Measurements from ENCODE around the gene XXYLT1. TPM values are rescaled to one million over a fixed set of nuclear protein-coding genes. Genes with fewer than 3 reads are reported as not detected.

XXYLT1 gene
- total RNA-seq, 2 donors from 2014 or later, result 1.3 to 4.2 TPM

DNA sequence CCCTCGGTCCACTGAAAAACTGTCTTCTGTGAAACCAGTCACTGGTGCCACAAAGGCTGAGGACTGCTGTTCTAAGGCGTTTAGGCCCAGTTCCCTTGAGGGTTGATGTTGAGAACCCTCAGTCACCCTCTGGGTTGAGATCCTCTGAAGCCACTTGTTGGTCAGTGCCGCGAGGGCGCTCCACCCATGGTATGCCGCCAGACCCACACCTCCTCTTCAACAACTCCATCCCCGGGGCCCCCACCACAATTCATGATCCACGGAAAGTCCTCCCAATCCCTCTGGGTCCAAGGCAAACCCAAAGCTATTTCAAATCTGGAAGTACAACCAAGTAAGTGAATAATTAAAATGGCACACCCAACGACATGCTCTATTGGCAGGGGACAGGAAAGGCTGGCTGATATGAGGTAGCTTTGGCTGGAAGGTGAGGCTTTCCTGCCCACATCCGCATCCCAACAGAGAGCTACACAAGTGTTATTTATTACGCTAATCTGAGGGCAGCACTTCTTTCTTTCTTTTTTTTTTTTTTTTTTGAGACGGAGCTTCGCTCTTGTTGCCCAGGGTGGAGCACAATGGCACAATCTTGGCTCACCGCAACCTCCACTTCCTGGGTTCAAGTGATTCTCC is 58.1 kb downstream of the XXYLT1 start:
- intact Hi-C loops (cut with DNase I), result no loop called here
- Histone ChIP-seq H3K27me3 (no peaks in the 10 kb centered on the region), H3K36me3 (replicated peaks in 1 of 2; ENCODE audit: insufficient read depth in 1 of 2, low read depth in 2 of 2) (no peaks in the 10 kb centered on the region), H3K4me3 (no peak overlapping the region), H3K9me3 (no peaks in the 10 kb centered on the region), H3K4me1 (peaks cover 19% of the 10 kb centered on the region), H3K27ac (no peak overlapping the region)
- WGBS, 2 donors, result 95 to 96% methylated on average over 14 of the region's 14 CpGs
- ATAC-seq (no peak), DNase-seq (no peak)
- TF ChIP-seq POLR2A (IDR thresholded peaks at IDR 0.05), result no peak
- TF ChIP-seq, protein P1, sequence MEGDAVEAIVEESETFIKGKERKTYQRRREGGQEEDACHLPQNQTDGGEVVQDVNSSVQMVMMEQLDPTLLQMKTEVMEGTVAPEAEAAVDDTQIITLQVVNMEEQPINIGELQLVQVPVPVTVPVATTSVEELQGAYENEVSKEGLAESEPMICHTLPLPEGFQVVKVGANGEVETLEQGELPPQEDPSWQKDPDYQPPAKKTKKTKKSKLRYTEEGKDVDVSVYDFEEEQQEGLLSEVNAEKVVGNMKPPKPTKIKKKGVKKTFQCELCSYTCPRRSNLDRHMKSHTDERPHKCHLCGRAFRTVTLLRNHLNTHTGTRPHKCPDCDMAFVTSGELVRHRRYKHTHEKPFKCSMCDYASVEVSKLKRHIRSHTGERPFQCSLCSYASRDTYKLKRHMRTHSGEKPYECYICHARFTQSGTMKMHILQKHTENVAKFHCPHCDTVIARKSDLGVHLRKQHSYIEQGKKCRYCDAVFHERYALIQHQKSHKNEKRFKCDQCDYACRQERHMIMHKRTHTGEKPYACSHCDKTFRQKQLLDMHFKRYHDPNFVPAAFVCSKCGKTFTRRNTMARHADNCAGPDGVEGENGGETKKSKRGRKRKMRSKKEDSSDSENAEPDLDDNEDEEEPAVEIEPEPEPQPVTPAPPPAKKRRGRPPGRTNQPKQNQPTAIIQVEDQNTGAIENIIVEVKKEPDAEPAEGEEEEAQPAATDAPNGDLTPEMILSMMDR (IDR thresholded peaks at IDR 0.05), result no peak

DNA sequence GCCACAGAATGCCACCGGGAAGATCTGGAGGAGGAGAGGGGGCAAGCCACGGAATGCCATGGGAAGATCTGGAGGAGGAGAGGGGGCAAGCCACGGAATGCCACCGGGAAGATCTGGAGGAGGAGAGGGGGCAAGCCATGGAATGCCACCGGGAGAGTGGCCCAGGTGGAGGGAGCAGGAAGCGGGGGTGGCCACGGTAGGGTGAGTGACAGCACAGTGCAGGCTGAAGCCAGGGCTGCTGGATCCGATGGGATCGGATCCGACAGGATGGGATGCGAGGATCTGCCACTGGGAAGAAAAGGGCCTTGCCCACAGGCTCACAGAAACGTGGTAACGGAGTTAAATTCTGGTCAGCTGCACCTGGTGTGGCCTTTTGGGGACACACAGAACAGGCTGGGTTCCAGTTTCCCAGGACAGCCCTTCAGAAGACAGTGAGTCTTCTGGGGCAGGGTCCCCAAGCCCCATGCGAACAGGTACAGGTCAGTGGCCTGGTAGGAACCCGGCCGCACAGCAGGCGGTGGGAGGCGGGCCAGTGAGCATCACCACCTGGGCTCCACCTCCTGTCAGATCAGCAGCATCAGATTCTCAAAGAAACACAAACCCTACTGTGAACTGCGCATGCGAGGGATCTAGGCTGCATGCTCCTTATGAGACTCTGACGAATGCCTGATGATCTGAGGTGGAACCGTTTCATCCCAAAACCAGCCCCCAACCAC is 58.8 kb downstream of the XXYLT1 start:
- DNase-seq (no peak), ATAC-seq (no peak)
- H3K4me1 ChIP-seq, result peaks cover 19% of the 10 kb centered on the region
- no peak overlapping the region for H3K4me3 ChIP-seq
- intact Hi-C loops (cut with DNase I), result no loop called here
- 91 to 93% methylated on average over 15 to 22 of the region's 22 CpGs for WGBS, 2 donors
- H3K27ac ChIP-seq, result no peak overlapping the region
- no peak for TF ChIP-seq POLR2A (IDR thresholded peaks at IDR 0.05)
- TF ChIP-seq, protein P1 (IDR thresholded peaks at IDR 0.05), result no peak
- no peaks in the 10 kb centered on the region for H3K27me3 ChIP-seq
- H3K9me3 ChIP-seq, result no peaks in the 10 kb centered on the region
- no peaks in the 10 kb centered on the region for H3K36me3 ChIP-seq (replicated peaks in 1 of 2; ENCODE audit: insufficient read depth in 1 of 2, low read depth in 2 of 2)

DNA sequence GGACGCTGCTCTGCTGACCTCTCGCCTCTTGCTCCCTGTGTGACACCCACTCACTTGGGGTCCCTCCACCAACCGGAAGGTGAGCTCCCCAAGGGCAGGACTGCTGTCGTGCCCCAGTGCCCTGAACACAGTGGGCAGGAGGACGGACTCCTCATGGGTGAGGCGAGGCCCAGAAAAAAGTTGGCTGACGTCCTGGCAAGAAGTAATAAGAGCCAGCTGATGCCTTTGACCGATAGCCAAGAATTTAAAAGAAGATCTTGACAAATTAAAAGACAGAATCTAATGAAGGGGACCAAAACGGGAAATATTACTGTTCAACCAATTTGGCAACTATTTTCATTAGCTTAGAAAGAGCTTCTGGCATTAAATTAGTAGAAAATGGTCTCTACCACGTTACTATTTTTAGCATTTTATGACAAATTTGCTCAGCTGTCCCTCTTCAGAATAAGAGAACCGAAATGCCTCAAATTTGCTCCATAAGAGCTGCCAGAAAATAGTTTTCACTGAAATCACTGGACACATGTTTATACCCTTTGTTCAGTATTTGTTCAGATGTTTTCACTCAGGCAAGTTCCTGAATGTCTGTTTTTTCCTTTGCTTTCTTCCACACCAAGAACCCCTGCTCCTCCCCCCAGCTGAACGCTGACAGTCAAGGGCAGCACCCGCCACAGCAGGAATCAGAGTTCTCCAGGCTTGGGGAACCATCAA is 60.5 kb downstream of the XXYLT1 start:
- Histone ChIP-seq H3K27ac (peak overlapping the region in 2 of 4 donors; percentile 42 to 67), H3K4me3 (no peak overlapping the region), H3K27me3 (no peaks in the 10 kb centered on the region), H3K36me3 (replicated peaks in 1 of 2; ENCODE audit: insufficient read depth in 1 of 2, low read depth in 2 of 2) (no peaks in the 10 kb centered on the region), H3K4me1 (peaks cover 22% of the 10 kb centered on the region), H3K9me3 (no peaks in the 10 kb centered on the region)
- WGBS, 2 donors, result 40 to 45% methylated on average over 13 of the region's 13 CpGs
- TF ChIP-seq, protein P1 (IDR thresholded peaks at IDR 0.05), result no peak
- TF ChIP-seq POLR2A (IDR thresholded peaks at IDR 0.05), result no peak
- DNase-seq, result no peak
- peak; percentile 41 for ATAC-seq
- intact Hi-C loops (cut with DNase I), result no loop called here

DNA sequence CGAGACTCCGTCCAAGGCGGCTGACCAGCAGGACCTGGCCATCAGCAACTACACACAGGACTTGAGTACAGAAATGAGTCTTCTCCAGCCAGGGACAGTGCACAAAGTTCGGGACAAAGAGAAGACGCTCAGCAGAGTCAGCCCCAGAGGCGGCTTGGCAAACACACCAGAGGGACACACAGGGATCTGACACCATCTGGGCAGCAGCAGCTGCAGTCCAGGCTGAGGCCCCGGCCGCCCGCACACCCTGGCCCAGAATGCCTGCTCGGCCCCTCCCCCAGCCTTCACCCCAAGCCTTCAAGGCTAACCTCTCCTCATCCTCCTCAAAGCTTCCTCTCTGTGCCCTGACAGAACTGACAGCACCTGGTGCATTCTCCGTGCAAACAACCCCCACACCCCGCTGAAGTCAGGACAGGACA is 61.1 kb downstream of the XXYLT1 start:
- Histone ChIP-seq H3K4me3 (no peak overlapping the region), H3K4me1 (peaks cover 25% of the 10 kb centered on the region), H3K27me3 (no peaks in the 10 kb centered on the region), H3K36me3 (replicated peaks in 1 of 2; ENCODE audit: insufficient read depth in 1 of 2, low read depth in 2 of 2) (no peaks in the 10 kb centered on the region), H3K27ac (peak overlapping the region in 2 of 4 donors; percentile 42 to 67), H3K9me3 (no peaks in the 10 kb centered on the region)
- TF ChIP-seq POLR2A (IDR thresholded peaks at IDR 0.05), result peak in 1 of 3 donors; percentile 15
- TF ChIP-seq, protein P1 (IDR thresholded peaks at IDR 0.05), result no peak
- 78 to 88% methylated on average over 11 to 12 of the region's 12 CpGs for WGBS, 2 donors
- DNase-seq (no peak), ATAC-seq (peak; percentile 48)
- intact Hi-C loops (cut with DNase I), result no loop called here
